Fibroblast of skin of right quadriceps (primary cell): ENCODE data around the gene ELL.

Source experiments
- DNase-seq: peaks from one replicate; pipeline ENCODE4 v3.0.0-alpha.2; 2013

Gene ELL

DNA sequence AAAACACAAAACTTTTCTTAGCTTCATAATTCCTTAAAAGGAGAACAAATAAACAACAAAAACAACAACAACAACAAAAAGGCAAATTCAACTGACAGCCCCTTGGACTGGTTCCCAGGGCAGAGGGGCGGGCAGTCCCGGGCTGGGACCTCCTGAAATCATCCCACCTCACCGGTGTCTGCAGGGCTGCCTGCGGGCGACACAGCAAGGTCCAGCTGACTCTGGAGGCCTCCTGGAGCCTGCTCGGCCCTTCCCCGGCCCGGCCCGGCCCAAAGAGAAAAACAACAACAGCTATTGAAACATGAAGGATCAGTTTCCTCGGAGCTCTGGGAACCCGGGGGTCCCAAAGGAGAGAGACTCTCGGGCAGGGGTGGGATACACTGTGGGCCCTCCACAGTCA, 78.9 kb downstream of the ELL start:
- DNase-seq = no peak

DNA sequence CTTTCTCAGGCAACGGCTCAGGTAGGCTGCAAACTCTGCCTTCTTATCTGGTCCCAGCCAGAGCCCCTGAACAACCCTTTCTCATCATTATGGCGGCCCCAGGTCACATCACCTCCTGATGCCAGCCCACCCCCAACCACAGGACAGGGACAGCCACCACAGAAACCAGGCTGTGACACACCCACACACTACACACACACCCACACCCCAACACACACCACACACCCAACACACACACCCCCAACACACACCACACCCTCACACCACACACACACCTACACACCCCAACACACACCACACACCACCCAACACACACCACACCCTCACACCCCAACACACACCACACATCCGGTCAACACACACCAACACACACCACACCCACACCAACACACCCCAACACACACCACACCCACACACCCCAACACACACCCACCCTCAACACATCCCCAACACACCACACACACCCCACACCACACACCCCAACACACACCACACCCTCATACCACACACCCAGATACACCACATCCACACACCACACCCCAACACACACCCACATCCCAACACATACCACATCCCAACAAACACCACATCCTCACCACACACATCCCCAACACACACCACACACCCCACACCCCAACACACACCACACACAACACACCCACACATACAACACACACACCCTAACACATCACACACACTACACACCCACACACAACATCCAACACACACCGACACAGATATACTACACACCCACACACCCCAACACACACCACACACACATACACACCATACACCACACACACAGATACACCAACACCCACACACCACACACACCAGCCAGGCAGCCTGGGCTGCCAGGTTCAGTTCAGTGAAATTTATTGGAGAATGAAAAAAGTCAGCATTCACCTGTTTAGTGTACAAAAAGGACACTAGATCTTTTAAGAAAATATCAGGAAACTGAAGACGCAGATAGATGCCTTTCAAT, 79.8 kb downstream of the ELL start:
- DNase-seq = no peak

- DNase-seq = no peak
These were observed 80.7 kb downstream of the ELL start for GRCh38 chr19:18440936-18441803.

- no peak for DNase-seq
These were observed 81.4 kb downstream of the ELL start for GRCh38 chr19:18440415-18440877.

GRCh38 chr19:18439910-18440237, 82.0 kb downstream of the ELL start:
- no peak for DNase-seq

DNA sequence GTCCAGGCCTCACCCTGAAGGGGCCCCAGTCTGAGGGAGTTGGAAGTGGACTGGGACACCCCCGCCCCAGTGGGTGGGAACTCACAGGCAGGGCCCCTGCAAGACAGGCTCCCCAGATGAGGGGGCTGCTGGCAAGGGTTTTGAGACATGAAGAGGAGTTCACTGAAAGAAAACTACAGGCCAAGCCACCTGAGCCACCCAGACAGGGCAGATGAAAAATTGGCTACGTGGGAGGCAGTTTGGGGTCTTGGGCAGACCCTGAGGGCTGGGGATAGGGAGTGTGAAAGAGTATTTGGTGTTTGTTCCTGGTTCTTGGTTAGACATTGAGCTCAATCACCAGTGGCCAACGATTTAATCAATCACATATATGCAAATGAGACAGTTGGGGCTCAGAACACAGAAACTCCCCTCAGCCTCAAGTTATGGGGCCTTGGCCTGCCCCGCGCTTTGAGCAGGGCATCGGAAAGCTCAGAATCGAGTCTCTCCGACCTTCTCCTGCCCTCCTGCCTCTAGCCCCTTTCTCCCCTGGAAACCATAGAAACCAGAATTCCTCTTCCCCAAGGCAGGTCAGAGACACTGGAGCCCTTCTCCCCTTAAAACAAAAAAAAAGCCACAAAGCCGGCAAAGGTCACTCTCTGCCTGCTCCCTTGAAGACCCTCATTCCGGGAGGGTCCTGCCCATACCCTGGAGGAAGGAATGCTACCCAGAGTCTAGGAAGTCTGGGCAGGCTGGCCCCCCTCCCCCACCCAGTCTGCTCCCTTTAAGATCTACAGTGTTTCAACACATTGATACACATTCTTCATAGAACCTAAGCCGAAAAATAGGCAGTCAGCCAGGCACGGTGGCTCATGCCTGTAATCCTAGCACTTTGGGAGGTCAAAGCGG, 82.6 kb downstream of the ELL start:
- peak; percentile 78 for DNase-seq

- no peak for DNase-seq
These were observed 83.4 kb downstream of the ELL start for GRCh38 chr19:18438331-18439024.

DNA sequence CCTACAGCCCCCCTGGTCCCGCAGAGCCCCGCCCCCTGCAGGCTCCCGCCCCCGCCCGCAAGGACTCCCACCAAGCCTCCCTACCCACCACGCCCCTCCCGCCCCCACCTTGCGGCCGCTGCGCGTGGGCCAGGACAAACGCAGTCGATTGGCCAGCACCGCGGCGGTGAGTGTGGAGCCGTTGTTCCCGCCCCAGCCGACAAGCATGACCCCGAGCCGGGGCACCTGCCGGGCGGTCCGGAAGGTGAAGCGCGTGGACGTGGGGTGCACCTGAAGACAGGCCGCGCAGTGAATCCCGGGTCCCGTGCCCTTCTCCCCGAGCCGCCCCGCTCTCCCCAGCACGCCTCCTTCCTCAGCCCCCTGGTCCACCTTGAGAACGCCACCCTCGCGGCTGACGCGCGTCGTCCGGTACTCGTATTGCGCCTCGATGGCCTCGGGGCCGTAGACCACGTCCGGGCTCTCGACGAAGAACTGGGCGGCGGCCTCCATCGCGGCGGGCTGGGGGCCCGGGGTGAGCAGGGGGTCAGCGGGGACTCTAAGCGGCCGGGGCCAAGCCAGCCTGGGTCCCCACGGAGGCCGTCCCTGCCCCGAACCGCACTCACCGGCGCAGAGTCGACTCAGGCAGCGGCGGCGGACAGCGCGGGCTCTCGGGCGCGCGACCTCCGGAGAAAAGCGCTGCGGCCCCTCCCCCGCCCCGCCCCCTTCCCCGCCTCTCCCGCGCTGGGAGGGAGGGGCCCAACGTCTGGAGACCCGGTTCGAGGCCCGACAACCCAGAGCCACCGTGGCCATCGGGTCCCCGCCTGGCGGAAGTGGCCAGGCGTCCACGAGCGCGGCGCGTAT, 84.2 kb downstream of the ELL start, which contains the start of gene ISYNA1:
ISYNA1 (minus strand) TSS at position 643 of the 840 bp plus-strand sequence; CDS start at position 489, 154 bp downstream.
- DNase-seq = no peak

DNA sequence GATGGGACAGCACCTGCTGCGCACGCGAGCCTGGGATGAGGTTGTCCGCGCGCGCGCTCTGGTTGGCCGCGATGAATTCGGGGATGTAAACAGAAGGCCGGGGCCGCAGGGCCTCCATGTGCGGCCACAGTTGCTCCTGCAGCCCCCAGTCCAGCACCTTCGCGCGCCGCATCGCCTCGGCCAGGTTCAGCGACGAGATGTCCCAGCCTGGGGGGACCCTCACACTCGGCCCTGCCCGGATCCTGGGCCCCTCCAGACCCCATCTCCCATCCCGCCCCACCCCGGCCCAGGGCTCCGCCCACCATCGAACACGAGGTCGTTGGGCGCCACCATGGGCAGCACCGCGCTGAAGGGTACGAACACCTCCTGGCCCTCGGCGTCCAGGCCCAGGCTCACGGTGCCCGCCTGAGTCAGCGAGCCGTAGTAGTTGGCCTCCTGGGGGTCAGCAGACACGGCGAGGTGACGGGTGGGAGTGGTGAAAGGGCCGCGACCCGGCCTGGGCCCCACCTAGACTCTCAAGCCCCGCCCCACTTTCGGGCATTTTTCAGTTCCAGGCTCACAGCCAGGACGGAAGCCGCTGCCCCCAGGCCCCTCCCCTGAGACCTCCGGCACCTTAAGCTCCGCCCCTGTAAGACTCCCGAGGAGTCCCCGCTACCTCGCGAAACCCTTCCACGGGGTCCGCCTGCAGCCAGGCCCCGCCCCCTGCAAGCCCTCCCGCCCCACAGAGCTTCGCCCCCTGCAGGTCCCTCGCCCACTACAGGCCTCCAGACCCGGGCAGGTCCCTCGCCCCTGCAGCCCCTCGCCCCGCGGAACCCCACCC, 85.0 kb downstream of the ELL start:
- peak; percentile 85 for DNase-seq

- DNase-seq = no peak
These were observed 85.8 kb downstream of the ELL start for GRCh38 chr19:18435842-18436670.

GRCh38 chr19:18435178-18435841, 86.6 kb downstream of the ELL start:
- no peak for DNase-seq

GRCh38 chr19:18434411-18435175, 87.3 kb downstream of the ELL start:
- no peak for DNase-seq

DNA sequence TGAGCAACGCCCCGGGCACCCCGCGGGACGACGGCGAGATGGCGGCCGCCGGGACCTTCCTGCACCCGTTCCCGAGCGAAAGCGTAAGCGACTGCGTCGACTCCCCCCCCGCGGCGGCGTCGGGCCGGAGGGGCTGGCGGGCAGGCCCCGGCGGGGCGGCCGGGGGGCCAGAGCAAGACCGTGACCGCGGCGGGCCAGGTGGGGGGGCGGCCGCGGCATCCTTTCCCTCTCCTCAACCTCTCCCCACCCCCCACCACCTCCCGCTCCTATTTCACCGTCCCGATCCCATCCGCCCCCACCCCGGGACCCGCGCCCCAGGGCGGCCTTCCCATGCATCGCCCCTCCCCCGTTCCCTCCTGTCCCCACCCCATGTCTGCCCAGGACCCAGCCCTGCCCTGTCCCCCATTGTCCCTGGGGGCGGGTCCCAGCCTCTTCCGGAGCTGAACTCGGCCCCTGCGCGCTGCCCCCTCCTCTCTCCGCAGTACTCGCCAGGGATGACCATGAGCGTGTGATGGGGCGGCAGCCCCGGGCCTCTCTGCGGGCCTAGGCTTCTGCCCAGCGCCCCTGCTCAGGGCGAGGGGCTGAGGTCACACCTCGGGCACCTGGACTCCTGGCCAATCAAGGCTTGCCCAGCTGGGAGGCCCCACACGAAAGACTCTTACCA, 88.0 kb downstream of the ELL start:
- DNase-seq = no peak

DNA sequence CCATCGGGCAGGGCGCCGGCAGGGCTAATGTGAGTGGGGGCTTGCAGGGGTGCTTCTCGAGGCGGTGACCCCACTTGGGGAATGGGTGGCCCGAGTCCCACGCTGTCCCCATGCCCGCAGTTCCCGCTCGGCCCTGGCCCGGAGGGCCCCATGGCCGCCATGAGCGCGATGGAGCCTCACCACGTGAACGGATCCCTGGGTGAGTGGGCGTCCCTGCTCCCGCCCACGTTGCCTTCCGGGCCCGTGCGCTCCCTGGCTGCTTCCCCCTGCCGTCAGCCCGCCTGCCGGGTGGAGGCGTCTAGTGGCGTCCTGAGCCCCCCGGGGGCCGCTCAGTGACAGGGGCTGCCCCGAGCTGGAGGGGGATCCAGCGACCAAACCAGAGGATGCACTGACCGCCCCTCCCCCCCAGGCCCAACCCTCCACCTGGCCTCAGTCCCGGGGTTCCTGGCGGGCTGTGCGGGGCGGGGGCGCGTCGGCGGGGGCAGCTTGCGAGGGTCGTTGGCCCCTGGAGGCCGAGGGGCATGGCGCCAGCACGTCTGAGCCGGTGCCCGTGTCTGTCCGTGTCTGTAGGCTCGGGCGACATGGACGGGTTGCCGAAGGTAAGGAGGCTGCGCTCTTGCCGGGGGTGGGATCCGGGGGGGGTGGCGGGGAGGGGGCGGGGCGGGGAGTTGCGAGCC, 88.7 kb downstream of the ELL start:
- no peak for DNase-seq

- DNase-seq = no peak
These were observed 89.4 kb downstream of the ELL start for GRCh38 chr19:18432275-18433014.
